ENCODE measurements around the gene OR2L13.

DNA sequence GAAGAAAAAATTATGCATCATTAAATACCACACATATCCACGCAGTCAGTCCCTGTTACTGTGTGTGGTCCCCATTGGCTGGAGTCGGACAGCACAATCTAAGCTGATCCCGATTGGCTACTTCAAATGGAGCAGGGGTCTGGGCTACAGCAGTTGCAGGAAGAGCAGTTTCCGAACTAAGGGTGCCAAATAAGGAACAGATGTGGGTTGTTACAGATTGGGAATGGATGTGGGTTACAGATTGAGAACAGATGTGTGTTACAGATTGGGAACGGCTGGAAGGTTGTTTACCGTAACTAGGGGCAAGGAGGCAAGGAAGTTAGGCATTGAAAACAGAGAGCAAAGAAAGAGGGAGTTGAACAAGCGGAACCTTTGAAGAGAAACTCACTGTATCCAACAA is 19.9 kb downstream of the OR2L13 start:
- TF ChIP-seq POLR2A (IDR thresholded peaks at IDR 0.05) (no peak), POLR2AphosphoS5 (IDR thresholded peaks at IDR 0.05) (no peak), EP300 (IDR thresholded peaks at IDR 0.05) (no peak)
- TF ChIP-seq, protein P1, sequence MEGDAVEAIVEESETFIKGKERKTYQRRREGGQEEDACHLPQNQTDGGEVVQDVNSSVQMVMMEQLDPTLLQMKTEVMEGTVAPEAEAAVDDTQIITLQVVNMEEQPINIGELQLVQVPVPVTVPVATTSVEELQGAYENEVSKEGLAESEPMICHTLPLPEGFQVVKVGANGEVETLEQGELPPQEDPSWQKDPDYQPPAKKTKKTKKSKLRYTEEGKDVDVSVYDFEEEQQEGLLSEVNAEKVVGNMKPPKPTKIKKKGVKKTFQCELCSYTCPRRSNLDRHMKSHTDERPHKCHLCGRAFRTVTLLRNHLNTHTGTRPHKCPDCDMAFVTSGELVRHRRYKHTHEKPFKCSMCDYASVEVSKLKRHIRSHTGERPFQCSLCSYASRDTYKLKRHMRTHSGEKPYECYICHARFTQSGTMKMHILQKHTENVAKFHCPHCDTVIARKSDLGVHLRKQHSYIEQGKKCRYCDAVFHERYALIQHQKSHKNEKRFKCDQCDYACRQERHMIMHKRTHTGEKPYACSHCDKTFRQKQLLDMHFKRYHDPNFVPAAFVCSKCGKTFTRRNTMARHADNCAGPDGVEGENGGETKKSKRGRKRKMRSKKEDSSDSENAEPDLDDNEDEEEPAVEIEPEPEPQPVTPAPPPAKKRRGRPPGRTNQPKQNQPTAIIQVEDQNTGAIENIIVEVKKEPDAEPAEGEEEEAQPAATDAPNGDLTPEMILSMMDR (IDR thresholded peaks at IDR 0.05), result no peak

Data from gastroesophageal sphincter (tissue), 3 donors.